Neuronal stem cell (in vitro differentiated cells): ENCODE measurements around the gene ARHGAP26.

Experiments
- DNase-seq: peaks from one replicate; pipeline ENCODE4 v3.0.0-alpha.2; 2013; ENCODE audit warnings: low spot score
- H2AFZ ChIP-seq: one replicate; pipeline ENCODE4 v1.6.1; 2013; ENCODE audit warnings: mild to moderate bottlenecking, low read length, inconsistent platforms
- H2AK5ac ChIP-seq: 2 replicates; pipeline ENCODE4 v1.6.1; 2013; ENCODE audit warnings: low read depth, mild to moderate bottlenecking, inconsistent platforms, low read length, moderate library complexity, mixed read lengths
- H2BK120ac ChIP-seq: 2 replicates; pipeline ENCODE4 v1.6.1; 2013; ENCODE audit warnings: low read depth, mild to moderate bottlenecking, inconsistent platforms, low read length, moderate library complexity, mixed read lengths
- H2BK12ac ChIP-seq: one replicate; pipeline ENCODE4 v1.6.1; 2013; ENCODE audit warnings: low read length, inconsistent platforms
- H2BK15ac ChIP-seq: 2 replicates; pipeline ENCODE4 v1.6.1; 2013; ENCODE audit warnings: mild to moderate bottlenecking, low read length, inconsistent platforms, mixed read lengths
- H2BK5ac ChIP-seq: one replicate; pipeline ENCODE4 v1.6.1; 2013; ENCODE audit warnings: inconsistent platforms, mild to moderate bottlenecking, low read length, moderate library complexity
- H3K14ac ChIP-seq: one replicate; pipeline ENCODE4 v1.6.1; 2013; ENCODE audit warnings: low read length, inconsistent platforms
- H3K18ac ChIP-seq: 2 replicates; pipeline ENCODE4 v1.6.1; 2013; ENCODE audit warnings: low read length, inconsistent platforms
- H3K23ac ChIP-seq: 2 replicates; pipeline ENCODE4 v1.6.1; 2013; ENCODE audit warnings: low read depth, mild to moderate bottlenecking, mixed read lengths, low read length, inconsistent platforms; ENCODE audit not compliant: poor library complexity
- H3K27ac ChIP-seq: replicated peaks from 3 replicates; pipeline ENCODE4 v1.5.1; 2013; ENCODE audit warnings: low read length, inconsistent platforms
- H3K27me3 ChIP-seq, 3 experiments: 2 replicates each; pipeline ENCODE4 v1.6.1; 2013; ENCODE audit warnings: low read length in 3 of 3, mild to moderate bottlenecking in 2 of 3, inconsistent platforms in 1 of 3, low read depth in 1 of 3, mixed read lengths in 1 of 3, moderate library complexity in 1 of 3; ENCODE audit not compliant: control insufficient read depth in 3 of 3, insufficient read depth in 3 of 3
- H3K36me3 ChIP-seq, 2 donors: replicated peaks in 1 of 2; 2 replicates each; pipeline ENCODE4 v1.6.1; 2013; ENCODE audit warnings: low read length in 2 of 2; ENCODE audit not compliant: control insufficient read depth in 2 of 2, insufficient read depth in 2 of 2
- H3K4ac ChIP-seq: 2 replicates; pipeline ENCODE4 v1.6.1; 2013; ENCODE audit warnings: inconsistent platforms, mild to moderate bottlenecking, low read length, moderate library complexity
- H3K4me1 ChIP-seq, 2 donors: 1 replicate in 1 of 2; 2 replicates in 1 of 2; pipeline ENCODE4 v1.6.1; 2013; ENCODE audit warnings: low read length in 2 of 2, low read depth in 1 of 2; ENCODE audit not compliant: control insufficient read depth in 2 of 2, insufficient read depth in 1 of 2
- H3K4me2 ChIP-seq: one replicate; pipeline ENCODE4 v1.6.1; 2013; ENCODE audit warnings: mild to moderate bottlenecking, low read length, inconsistent platforms; ENCODE audit not compliant: insufficient read depth, poor library complexity, severe bottlenecking
- H3K4me3 ChIP-seq, 2 donors: 2 replicates each; pipeline ENCODE4 v1.5.1; 2013; ENCODE audit warnings: low read length in 2 of 2, mild to moderate bottlenecking in 2 of 2, inconsistent platforms in 1 of 2, moderate library complexity in 1 of 2
- H3K79me1 ChIP-seq: one replicate; pipeline ENCODE4 v1.6.1; 2013; ENCODE audit warnings: low read depth, mild to moderate bottlenecking, inconsistent platforms, low read length, moderate library complexity
- H3K9ac ChIP-seq: one replicate; pipeline ENCODE4 v1.6.1; 2013; ENCODE audit warnings: mild to moderate bottlenecking, low read depth, low read length, inconsistent platforms; ENCODE audit not compliant: poor library complexity
- H3K9me3 ChIP-seq, 2 donors: replicated peaks in 1 of 2; 2 replicates each; pipeline versions ENCODE3 to v1.6.1; 2013; ENCODE audit warnings: low read length in 2 of 2, mild to moderate bottlenecking in 2 of 2, inconsistent platforms in 1 of 2, low read depth in 1 of 2, mixed read lengths in 1 of 2, moderate library complexity in 1 of 2; ENCODE audit not compliant: control insufficient read depth in 2 of 2, insufficient read depth in 1 of 2
- H4K8ac ChIP-seq: one replicate; pipeline ENCODE4 v1.6.1; 2013; ENCODE audit warnings: low read depth, mild to moderate bottlenecking, inconsistent platforms, low read length, moderate library complexity
- H4K91ac ChIP-seq: one replicate; pipeline ENCODE4 v1.6.1; 2013; ENCODE audit warnings: low read length, low read depth, mild to moderate bottlenecking, inconsistent platforms; ENCODE audit not compliant: poor library complexity
- WGBS, 2 donors: extraction: QIAGEN DNeasy Blood & Tissue Kit; methylation state at CpG; one replicate each; pipeline ENCODE4 v1.1.7; 2013; ENCODE audit warnings: missing lambda C conversion rate in 2 of 2, mixed read lengths in 1 of 2; ENCODE audit not compliant: insufficient read length in 2 of 2, insufficient replicate concordance in 1 of 2; ENCODE audit errors: extremely low coverage in 2 of 2; 5-methylcytosine and 5-hydroxymethylcytosine counted together

The ARHGAP26 gene

DNA sequence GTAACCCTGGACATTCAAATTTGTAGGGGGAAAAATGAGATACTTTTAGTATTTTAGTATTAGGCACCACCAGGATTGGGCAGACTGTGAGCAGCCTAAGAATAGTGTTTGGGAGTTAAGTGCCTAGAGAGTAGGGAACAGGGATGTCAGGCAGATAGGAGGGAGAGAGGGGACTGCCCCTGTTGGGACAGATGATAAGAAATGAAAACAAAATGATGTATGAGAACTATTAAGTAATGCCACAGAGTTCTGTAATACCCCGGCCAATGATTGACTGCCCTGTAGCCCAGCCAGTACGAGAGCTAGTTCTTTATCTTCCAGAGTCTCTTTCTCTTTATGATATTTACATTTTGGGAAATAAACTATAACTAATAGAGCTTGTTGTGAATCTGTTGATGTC, 24.4 kb downstream of the ARHGAP26 start:
- Histone ChIP-seq H3K9me3 (no peaks in the 10 kb centered on the region), H3K4me2 (no peak overlapping the region), H2BK12ac (no peak overlapping the region), H3K27ac (no peak overlapping the region), H2AFZ (no peak overlapping the region), H3K4me3 (no peak overlapping the region), H3K4ac (no peak overlapping the region), H3K79me1 (peaks cover 2% of the 10 kb centered on the region), H2BK5ac (no peak overlapping the region), H3K4me1 (peaks cover 2 to 6% of the 10 kb centered on the region in 2 donors), H2AK5ac (no peak overlapping the region), H4K91ac (no peak overlapping the region), H3K18ac (no peak overlapping the region), H3K36me3 (no peaks in the 10 kb centered on the region), H3K27me3 (no peaks in the 10 kb centered on the region), H2BK120ac (no peak overlapping the region), H2BK15ac (no peak overlapping the region), H3K14ac (no peak overlapping the region), H3K9ac (no peak overlapping the region), H4K8ac (no peak overlapping the region), H3K23ac (no peak overlapping the region)
- no CpG with 5 or more reads among the region's 2 CpGs for WGBS, 2 donors
- no peak for DNase-seq

DNA sequence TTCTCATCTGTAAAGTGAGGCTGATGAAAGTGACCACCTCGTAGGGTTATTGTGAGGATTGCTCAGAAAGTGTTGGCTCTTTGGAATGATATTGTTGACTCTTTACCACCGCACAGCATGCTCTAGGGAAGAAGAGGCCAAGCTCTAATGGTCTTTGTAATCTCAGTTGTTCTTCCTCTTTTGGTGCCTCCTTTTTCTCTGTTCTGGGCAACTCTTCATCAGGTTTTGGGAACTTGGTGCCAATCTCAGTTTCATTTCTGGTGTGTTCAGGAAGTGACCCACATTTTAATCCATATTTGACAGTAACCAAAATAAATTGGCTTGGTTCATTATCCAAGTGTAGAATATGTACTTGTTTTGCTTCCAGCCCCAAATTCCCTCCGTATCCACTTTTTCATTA, 25.1 kb downstream of the ARHGAP26 start:
- peaks cover 2% of the 10 kb centered on the region for H3K79me1 ChIP-seq
- H3K27me3 ChIP-seq = no peaks in the 10 kb centered on the region
- no peak overlapping the region for H2BK12ac ChIP-seq
- no peak overlapping the region for H3K9ac ChIP-seq
- H2BK15ac ChIP-seq = no peak overlapping the region
- H3K14ac ChIP-seq = no peak overlapping the region
- no peak overlapping the region for H2AFZ ChIP-seq
- H3K36me3 ChIP-seq = no peaks in the 10 kb centered on the region
- WGBS, 2 donors = no CpG with 5 or more reads among the region's 3 CpGs
- no peak overlapping the region for H3K4ac ChIP-seq
- H3K9me3 ChIP-seq = no peaks in the 10 kb centered on the region
- DNase-seq = no peak
- no peak overlapping the region for H3K4me3 ChIP-seq
- peaks cover 2 to 6% of the 10 kb centered on the region in 2 donors for H3K4me1 ChIP-seq
- no peak overlapping the region for H2AK5ac ChIP-seq
- no peak overlapping the region for H3K18ac ChIP-seq
- H3K27ac ChIP-seq = no peak overlapping the region
- H4K8ac ChIP-seq = no peak overlapping the region
- H2BK120ac ChIP-seq = no peak overlapping the region
- no peak overlapping the region for H3K4me2 ChIP-seq
- no peak overlapping the region for H3K23ac ChIP-seq
- H4K91ac ChIP-seq = no peak overlapping the region
- no peak overlapping the region for H2BK5ac ChIP-seq

DNA sequence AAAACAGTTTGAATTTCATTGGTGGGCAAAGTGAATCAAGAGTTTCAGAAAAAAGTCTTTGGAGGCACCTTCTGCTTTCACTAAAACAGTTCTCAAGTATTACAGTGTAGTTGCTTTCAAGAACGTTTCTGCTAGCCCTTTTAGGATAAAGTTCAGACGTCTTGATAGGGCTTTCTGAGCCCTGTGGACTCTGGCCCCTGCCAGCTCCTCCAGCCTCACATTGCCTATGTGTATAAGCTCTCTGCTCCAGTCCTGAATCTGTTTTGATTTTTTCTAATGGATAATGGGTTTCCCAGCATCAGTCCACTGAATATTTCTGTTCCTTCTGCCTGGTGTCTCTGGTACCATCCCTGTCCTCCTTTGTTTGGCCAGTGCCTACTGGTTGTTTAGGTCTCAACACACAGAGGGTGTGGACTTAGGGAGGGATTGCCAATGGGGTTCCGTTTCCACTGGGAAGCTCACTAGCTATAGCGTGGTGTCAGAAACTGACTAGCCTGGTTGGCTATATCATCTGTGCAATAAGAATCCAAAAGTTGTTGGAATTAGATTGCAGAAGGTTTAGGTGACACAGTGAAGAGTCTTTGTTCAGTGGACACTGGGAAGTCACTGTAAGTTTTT, 26.4 kb downstream of the ARHGAP26 start:
- Histone ChIP-seq H3K4me1 (peaks cover 2 to 8% of the 10 kb centered on the region in 2 donors), H2AFZ (no peak overlapping the region), H2AK5ac (no peak overlapping the region), H3K23ac (no peak overlapping the region), H2BK12ac (no peak overlapping the region), H2BK5ac (no peak overlapping the region), H3K14ac (no peak overlapping the region), H3K4me2 (no peak overlapping the region), H3K4ac (no peak overlapping the region), H2BK15ac (no peak overlapping the region), H3K9me3 (no peaks in the 10 kb centered on the region), H4K91ac (no peak overlapping the region), H3K4me3 (no peak overlapping the region), H3K9ac (no peak overlapping the region), H2BK120ac (no peak overlapping the region), H3K27me3 (no peaks in the 10 kb centered on the region), H3K27ac (no peak overlapping the region), H3K79me1 (peaks cover 2% of the 10 kb centered on the region), H4K8ac (no peak overlapping the region), H3K36me3 (no peaks in the 10 kb centered on the region), H3K18ac (no peak overlapping the region)
- no CpG with 5 or more reads among the region's 4 CpGs for WGBS, 2 donors
- DNase-seq = no peak

DNA sequence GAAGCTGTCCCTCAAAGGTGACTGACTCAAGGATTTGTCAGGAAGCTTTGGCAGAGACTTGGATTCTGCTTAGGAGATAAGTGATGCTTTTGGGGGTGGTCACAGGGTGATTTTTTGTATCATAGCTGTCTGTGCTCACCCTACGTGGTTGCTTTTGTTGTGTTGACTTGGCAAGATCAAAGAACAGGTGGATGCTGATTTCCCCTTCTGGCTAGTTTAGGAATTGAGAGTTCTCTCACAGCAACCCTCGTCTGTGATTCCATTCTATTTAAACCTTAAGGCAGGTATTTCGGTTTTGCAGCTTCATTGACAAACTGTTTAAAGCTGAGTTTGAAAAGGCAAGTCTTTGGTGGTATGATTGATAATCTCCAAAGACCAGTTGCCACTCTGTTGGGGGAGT, 27.2 kb downstream of the ARHGAP26 start:
- Histone ChIP-seq H3K79me1 (peaks cover 2% of the 10 kb centered on the region), H4K91ac (no peak overlapping the region), H2BK120ac (no peak overlapping the region), H2AK5ac (no peak overlapping the region), H3K4me2 (no peak overlapping the region), H3K27ac (no peak overlapping the region), H3K9ac (no peak overlapping the region), H2BK5ac (no peak overlapping the region), H3K23ac (no peak overlapping the region), H3K4me3 (no peak overlapping the region), H3K27me3 (no peaks in the 10 kb centered on the region), H2AFZ (no peak overlapping the region), H3K36me3 (no peaks in the 10 kb centered on the region), H3K9me3 (no peaks in the 10 kb centered on the region), H4K8ac (no peak overlapping the region), H3K4ac (no peak overlapping the region), H3K18ac (no peak overlapping the region), H2BK12ac (no peak overlapping the region), H3K4me1 (peaks cover 2 to 14% of the 10 kb centered on the region in 2 donors), H2BK15ac (no peak overlapping the region), H3K14ac (no peak overlapping the region)
- DNase-seq = no peak
- no CpG with 5 or more reads among the region's 3 CpGs for WGBS, 2 donors
